HG03025 (cell line): ENCODE results near the gene CREB1.

Source experiments
- ATAC-seq: cut with Tn5 transposase; IDR thresholded peaks from one replicate; pipeline ENCODE4 v1.9.1; 2021; ENCODE audit warnings: mild to moderate bottlenecking, moderate library complexity; ENCODE audit not compliant: unreplicated experiment, low FRiP score

Gene CREB1

DNA sequence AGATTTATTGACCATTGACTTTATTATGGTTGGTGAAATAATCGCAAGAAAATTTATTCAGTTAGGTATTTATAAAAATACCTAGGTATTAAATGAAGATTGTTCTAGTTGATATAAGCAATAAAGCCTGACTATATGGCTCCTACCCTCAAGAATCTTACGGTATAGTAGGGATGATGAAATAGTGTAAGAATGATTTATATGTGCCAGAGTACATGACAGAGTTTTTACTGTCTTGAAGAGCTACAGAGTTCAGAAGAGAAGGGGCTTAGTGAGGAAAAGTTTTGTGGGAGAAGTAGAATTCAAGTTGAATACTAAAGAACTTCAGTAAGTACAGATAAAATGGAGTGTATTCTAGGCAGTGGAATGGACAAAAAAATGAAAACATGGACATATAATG is 9.7 kb downstream of the CREB1 start:
- ATAC-seq = no peak

DNA sequence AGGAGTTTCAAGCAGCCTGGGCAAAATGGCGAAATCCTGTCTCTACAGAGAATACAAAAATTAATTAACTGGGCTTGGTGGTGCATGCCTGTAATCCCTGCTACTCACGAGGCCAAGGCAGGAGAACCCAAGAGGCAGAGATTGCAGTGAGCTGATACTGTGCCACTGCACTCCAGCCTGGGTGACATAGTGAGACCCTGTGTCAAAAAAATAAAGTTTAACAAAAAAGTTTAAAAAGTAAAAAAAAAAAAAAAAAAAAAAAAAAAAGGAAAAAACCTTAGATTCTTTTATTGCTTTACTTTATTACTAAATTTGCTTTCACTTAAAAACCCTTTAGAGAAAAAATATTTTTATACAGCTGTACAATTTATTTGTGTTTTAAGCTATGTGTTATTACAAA is 10.7 kb downstream of the CREB1 start:
- ATAC-seq = no peak

DNA sequence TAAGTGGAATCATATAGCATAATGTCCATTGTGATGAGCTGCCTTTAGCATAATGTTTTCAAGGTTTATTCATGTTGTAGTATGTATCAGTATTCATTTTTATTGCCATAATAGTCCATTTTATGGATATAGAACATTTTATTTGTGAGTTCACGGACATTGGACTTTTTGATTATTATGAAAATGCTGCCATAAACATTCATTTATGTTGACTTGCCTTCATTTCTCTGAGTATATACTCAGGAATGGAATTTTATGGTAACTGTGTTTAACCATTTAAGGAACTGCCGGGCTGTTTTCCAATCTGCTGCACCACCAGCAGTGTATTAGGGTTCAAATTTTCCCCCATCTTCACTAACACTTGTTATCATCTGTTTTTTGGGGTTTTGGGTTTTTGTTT is 12.2 kb downstream of the CREB1 start:
- ATAC-seq = no peak

DNA sequence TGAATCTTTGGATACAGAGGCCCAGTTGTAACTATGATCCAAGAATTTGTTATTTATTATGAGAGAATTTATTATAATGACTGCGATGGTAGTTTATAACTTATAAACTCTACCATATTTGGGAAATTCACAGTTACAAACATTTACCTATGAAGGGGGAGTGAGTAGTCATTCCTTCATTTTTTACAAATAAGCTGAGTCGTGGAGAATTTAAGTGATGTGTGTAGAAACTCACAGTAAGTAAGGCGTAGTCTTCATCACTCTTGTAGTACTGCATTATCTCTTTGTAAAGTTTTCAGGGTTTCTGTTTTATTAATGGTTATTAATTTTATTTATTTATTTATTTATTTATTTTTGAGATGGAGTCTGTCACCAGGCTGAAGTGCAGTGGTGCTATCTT is 13.5 kb downstream of the CREB1 start:
- ATAC-seq = no peak

DNA sequence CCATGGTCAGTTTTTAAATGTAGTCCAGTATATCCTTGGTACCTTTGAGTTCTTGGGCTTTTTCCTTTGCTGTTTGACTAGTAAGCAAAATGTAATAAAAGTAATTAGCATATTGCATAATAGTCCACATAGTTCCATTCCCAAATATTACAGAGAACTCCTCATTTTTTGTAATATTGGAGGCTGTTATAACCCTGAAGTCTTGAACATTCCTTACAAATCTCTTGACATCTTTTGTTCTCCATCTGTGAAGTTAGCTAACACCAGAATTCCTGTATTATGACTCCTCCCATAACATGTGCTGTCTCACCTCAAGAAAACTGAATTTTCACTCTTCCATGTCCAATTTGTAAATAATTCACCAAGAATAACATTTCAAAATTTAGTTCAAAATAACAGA is 17.1 kb downstream of the CREB1 start:
- no peak for ATAC-seq

- no peak for ATAC-seq
Measured at GRCh38 chr2:207549145-207549544, 19.4 kb downstream of the CREB1 start.

DNA sequence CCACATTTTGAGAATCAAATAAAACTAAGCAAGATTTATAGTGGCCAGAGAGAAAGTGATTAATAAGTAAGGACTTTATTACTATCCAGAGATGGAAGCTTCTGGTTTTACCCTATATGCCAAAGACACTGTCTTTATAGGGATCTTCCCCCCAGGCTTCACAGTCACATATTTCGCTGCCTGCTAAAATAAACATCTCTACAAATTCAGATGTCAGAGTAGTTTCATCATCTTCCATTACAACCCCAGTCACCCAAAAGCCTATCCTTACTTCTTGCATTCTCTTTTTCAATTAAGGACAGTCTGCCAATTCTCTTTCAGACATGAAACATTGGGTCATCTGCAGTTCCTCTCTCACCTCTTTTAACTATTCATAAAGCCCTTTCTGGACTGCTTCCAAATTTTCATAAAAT is 28.3 kb downstream of the CREB1 start:
- ATAC-seq = no peak

DNA sequence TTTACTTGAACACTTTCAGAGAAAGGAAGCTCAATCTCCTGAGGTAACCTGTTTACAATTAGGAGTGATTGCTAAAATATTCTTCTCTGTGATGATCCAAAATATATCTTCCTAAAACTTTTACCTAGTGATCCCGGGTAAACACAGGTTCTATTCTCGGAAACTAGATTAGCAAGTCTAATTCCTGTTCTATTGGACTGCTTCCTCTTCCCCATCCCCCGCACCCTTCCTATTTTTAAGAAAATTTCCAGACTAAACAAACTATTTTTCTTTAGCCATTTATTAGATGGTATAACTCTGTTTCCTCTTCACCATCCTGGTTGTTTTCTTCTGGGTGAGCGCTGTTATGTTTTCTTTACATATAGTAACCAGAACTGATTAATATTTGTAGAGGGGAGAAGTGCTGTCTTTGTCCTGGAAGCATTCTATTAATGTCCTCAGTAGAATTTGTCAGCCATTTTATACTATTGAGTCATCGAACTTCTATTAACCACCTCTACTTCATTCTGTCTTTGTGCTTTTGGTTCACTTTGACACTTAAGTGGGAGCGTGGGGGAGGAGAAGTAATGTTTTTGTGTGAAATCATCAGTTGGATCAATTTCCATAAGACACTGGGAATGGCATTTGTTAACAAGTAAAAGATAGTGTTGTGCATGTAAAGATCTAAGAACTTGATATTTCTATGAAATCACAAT is 31.8 kb downstream of the CREB1 start:
- ATAC-seq = no peak

DNA sequence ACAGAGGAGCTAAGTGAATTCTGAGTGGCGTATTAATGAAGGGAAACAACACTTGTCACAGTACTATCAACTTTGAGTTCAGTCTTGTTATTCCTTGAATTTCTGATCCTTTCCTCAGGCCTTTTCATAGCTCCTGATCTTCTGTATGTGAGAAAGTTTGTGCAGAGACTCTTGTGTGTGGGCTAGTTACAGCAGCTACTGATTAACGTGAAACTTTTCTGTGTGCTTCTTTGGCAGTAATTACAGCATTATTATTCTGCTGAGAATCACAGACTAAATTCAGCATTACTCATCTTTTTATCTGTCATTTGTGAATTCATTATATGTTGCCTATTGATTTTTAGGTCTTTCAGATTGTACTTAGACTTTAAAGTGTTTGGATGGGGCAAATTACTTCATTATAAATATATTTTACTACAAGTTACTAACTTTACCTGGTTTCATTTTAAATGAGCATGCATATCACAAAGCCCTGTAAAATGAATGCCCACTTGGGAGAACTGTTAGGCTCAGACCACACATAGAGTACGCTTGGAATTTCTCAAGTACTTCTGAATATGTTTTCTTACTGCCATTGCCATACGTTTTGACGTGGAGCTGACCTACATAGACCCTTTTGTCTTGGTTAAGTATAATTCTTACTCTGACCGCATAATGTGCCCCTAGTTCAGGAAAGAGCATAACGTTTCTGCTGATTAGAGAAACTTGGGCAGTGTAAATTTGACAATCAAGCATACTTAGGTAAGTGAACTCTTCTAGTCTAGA is 36.2 kb downstream of the CREB1 start:
- ATAC-seq = no peak

GRCh38 chr2:207567671-207568070 is 37.9 kb downstream of the CREB1 start:
- no peak for ATAC-seq

DNA sequence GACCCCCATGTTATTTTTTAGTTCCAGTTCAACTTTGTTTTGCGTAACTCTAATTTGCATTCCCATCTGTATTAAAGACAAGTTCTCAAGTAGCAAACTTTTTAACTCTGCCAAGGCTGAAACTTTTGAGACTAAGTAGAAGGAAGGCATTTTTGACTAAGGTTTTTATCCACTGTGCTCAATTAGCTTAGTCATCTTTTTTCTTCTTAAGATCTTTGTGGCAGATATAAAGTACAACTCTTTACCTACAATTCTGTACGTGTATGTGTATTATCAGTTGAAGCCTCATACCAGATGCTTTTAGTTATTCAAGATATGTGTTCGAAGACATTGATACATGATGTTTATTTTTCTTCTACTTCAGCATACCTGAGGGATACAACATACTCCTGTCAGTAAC is 41.6 kb downstream of the CREB1 start:
- ATAC-seq = no peak

GRCh38 chr2:207584952-207585351 is 55.2 kb downstream of the CREB1 start:
- ATAC-seq = no peak

DNA sequence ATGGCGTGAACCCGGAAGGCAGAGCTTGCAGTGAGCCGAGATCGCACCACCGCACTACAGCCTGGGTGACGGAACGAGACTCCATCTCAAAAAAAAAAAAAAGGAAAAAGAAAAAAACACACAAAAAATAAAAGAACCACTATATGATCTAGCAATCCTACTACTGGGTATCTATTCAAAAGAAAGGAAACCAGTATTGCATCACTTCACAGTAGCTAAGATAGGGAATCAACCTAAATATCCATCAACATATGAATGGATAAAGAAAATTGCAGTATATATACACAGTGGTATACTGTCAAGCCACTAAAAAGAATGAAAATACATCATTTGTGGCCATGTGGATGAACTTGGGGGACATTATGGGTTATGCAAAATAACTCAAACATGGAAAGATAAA is 57.5 kb downstream of the CREB1 start:
- ATAC-seq = no peak

DNA sequence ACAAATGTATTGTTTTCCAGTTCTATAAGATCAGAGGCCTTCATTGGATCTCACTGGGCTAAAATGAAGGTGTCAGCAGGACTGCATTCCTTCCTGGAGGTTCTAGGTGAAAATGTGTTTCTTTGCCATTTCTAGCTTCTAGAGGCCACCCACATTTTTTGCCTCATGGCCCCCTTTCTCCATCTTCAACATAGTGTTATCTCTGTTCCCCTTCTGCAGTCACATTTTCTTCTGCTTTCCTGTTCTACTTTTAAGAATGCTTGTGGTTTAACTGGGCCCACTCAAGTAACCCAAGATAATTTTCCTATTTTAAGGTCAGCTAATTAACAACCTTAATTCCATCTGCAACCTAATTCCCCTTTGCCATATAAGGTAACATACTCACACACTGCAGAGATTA is 59.4 kb downstream of the CREB1 start:
- ATAC-seq = no peak

DNA sequence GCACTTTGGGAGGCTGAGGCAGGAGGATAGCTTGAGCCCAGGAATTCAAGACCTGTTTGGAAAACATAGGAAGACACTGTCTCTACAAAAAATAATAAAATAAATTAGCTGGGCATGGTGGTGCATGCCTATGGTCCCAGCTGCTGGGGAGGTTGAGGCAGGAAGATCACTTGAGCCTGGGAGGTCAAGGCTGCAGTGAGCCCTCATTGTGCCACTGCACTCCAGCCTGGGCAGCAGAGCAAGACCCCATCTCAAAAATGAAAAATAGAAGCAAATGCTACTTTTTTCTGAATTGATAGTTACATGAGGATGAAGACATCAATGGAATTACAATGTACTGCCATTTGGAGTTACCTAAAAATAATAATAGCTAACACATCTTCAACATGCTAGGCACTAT is 63.5 kb downstream of the CREB1 start:
- ATAC-seq = no peak

DNA sequence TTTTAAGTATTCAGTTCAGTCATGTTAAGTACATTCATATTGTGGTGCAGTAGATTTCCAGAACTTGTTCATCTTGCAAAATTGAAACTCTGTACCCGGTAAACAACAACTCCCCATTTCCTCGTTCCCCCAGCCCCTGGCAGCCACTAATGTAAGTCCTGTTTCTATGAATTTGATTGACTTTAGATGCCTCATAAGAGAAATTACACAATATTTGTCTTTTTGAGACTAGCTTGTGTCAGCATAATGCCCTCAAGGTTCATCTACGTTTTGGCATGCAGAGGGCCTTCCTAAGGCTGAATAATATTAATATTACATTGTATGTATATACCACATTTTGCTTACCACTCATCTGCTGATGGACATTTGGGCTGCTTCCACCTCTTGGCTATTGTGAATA is 64.5 kb downstream of the CREB1 start:
- no peak for ATAC-seq

GRCh38 chr2:207594731-207595130 is 65.0 kb downstream of the CREB1 start:
- ATAC-seq = no peak

DNA sequence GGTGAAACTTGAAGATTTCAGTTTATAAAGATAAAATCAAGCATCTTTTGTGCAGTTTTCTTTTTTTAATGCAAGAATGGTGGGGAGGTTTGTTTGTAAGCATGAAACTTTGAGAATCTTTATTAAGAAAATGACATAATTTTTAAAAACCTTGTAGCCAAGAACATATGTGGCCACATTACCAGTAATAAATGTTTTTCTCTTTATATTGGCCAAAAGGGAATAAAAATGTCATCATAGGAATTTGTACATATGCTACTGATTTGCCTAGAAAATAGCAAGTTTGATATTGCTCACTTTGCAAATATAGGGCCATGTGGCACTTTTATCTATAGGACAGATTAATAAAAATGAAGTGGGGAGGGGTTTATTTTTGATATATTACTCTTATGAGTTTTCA is 69.9 kb downstream of the CREB1 start:
- ATAC-seq = no peak

GRCh38 chr2:207600231-207600630 is 70.5 kb downstream of the CREB1 start:
- ATAC-seq = no peak

DNA sequence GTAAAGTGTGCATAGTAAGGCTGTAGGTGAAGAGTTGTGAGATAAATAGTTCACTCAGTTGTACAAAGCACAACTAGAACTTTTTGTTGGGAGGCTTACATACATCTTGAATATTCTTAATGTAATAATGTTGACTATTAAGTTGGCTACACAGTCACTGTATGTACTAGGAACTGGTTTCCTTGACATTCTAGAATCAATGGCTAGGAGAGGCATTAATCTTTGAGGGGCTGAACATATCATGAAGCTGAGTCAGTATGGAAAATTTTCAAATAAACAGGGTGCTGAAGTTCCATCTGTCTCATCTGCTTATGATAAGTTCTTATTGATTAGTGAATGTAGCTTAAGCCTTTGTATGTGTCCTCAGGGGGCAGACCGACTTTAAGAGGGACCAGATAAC is 72.0 kb downstream of the CREB1 start:
- no peak for ATAC-seq

DNA sequence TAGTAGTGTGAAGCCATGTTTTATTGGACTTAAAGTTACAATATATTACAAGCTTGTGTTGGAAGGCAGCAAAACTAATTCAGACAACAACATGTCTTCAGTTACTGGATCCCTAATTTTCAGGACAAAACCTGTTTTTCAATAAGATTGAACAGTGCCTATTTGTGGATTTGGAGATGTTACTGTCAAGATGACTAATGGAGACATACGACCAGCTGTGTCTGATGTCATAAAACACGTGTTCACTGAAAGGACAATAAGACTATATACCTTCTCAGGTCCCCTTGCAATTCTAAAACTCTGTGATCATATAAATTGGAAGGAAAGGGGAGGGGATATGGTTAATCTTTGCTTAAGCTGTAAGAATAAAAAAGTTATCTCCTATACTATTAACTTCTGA is 73.7 kb downstream of the CREB1 start:
- ATAC-seq = no peak

DNA sequence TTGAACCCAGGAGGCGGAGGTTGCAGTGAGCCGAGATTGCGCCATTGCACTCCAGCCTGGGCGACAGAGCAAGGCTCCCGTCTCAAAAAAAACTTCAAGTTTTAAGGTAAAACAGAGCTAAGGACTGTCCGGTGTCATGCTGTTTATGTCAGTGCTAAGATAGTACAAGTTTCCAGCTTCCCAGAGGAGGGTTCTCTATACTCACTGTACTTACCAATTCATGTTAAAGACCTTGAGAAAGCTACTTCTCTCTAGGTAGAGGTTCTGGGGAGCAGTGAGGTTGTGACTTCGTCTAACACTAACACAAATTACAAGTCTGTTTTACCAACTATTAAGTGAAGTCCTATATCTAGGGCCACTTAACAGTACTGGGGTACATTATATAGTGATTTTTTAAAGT is 76.6 kb downstream of the CREB1 start:
- ATAC-seq = no peak
